ENCODE measurements around the gene STUB1.

GRCh38 chr16:648071-648780 lies 32.0 kb upstream of the STUB1 start:
- TF ChIP-seq YY1 (IDR thresholded peaks at IDR 0.05; ENCODE audit: insufficient read depth, insufficient read length) (no peak), ZNF274 (IDR thresholded peaks at IDR 0.05; ENCODE audit: low read depth, low read length) (no peak), SUZ12 (IDR thresholded peaks at IDR 0.05; ENCODE audit: extremely low read depth, insufficient read depth, insufficient read length) (no peak)

Measured in NT2/D1 (cell line).